T-helper 9 cell (primary cell): ENCODE measurements around the gene OR51B4.
"Not testable (repeated sequence)": the region's sequence is repeated elsewhere in the genome, so short reads cannot be mapped to it uniquely, and the experiment has no call there.

Experiments used
- DNase-seq: peaks from one replicate; pipeline ENCODE4 v3.0.0-alpha.2; 2020
- total RNA-seq, 2 donors: gene quantifications; one replicate each; lab custom pipeline; 2026; lab: John Stamatoyannopoulos, UW

The OR51B4 gene
- total RNA-seq = 0 reads per million in 2 donors

GRCh38 chr11:5301846-5302245, at the start of gene OR51B4:
Gene OR51B4 (minus strand): TSS chr11:5301946. CDS start chr11:5301946, 0 bp downstream.
- DNase-seq = no peak

GRCh38 chr11:5351208-5351607, 49.5 kb upstream of the OR51B4 start, which contains the start of gene OR51B6:
Gene OR51B6 (plus strand): TSS chr11:5351508. CDS start chr11:5351508, 0 bp downstream.
- no peak for DNase-seq

- no peak for DNase-seq
Observed at GRCh38 chr11:5349550-5349949, 47.8 kb upstream of the OR51B4 start.

GRCh38 chr11:5348551-5349194, 46.9 kb upstream of the OR51B4 start:
- DNase-seq = no peak

- no peak for DNase-seq
Observed at GRCh38 chr11:5345831-5346230, 44.1 kb upstream of the OR51B4 start.

GRCh38 chr11:5343474-5344335, 42.0 kb upstream of the OR51B4 start, which contains the start of gene OR51B5:
Gene OR51B5 (minus strand): TSS chr11:5343524. CDS start chr11:5343524, 0 bp downstream.
- DNase-seq = no peak

GRCh38 chr11:5339771-5340322, 38.1 kb upstream of the OR51B4 start:
- DNase-seq = no peak

GRCh38 chr11:5337253-5337652, 35.5 kb upstream of the OR51B4 start:
- DNase-seq = not testable (repeated sequence)

GRCh38 chr11:5336331-5336730, 34.6 kb upstream of the OR51B4 start:
- no peak for DNase-seq

GRCh38 chr11:5335170-5335569, 33.4 kb upstream of the OR51B4 start:
- no peak for DNase-seq

- DNase-seq = no peak
Observed at GRCh38 chr11:5324197-5324596, 22.5 kb upstream of the OR51B4 start, which contains the start of gene OR51B2. Gene OR51B2 (minus strand): TSS chr11:5324297. CDS start chr11:5324297, 0 bp downstream.

GRCh38 chr11:5317292-5317691, 15.5 kb upstream of the OR51B4 start:
- no peak for DNase-seq

- DNase-seq = not testable (repeated sequence)
Observed at GRCh38 chr11:5313326-5314023, 11.7 kb upstream of the OR51B4 start.

GRCh38 chr11:5310423-5310822, 8.7 kb upstream of the OR51B4 start:
- no peak for DNase-seq

- no peak for DNase-seq
Observed at GRCh38 chr11:5307256-5308019, 5.7 kb upstream of the OR51B4 start.

GRCh38 chr11:5304046-5304445, 2.3 kb upstream of the OR51B4 start:
- DNase-seq = no peak

GRCh38 chr11:5303626-5304025, 1.9 kb upstream of the OR51B4 start:
- DNase-seq = no peak

- DNase-seq = no peak
Observed at GRCh38 chr11:5300251-5300650, 1.5 kb downstream of the OR51B4 start.

GRCh38 chr11:5298451-5298850, 3.3 kb downstream of the OR51B4 start:
- DNase-seq = no peak

GRCh38 chr11:5297721-5298323, 3.9 kb downstream of the OR51B4 start:
- DNase-seq = no peak

- not testable (repeated sequence) for DNase-seq
Observed at GRCh38 chr11:5294342-5294995, 7.3 kb downstream of the OR51B4 start.
